Activated CD4-positive, alpha-beta T cell treated with anti-CD3 and anti-CD28 coated beads, Interleukin-2, amount 10 ng/mL, durations not matched to agents 7 days and 5 days (primary cell): ENCODE results near the gene SLC1A4. TPM values are rescaled to one million over a fixed set of nuclear protein-coding genes. Genes with fewer than 3 reads are reported as not detected.

Experiments used
- CTCF ChIA-PET: fragments of 350-600 bp; sonication (Branson Sonifier 250); formaldehyde crosslinking; loops from one replicate; lab custom pipeline; 2021; ENCODE audit warnings: antibody characterized with exemption; lab: Charles Lee
- POLR2A ChIA-PET: fragments of 350-600 bp; sonication (Branson Sonifier 250); formaldehyde crosslinking; loops from one replicate; lab custom pipeline; 2021; ENCODE audit warnings: antibody characterized with exemption; lab: Charles Lee
- DNase-seq: peaks from one replicate; pipeline ENCODE4 v3.0.0-alpha.2; 2020
- H3K27ac Mint-ChIP-seq: one replicate; pipeline ENCODE4 v1.8.0; 2021; ENCODE audit warnings: mild to moderate bottlenecking, moderate library complexity, mixed read lengths
- H3K27me3 Mint-ChIP-seq: one replicate; pipeline ENCODE4 v1.8.0; 2021; ENCODE audit warnings: mixed read lengths
- H3K36me3 Mint-ChIP-seq: one replicate; pipeline ENCODE4 v1.8.0; 2021; ENCODE audit warnings: low read depth, mixed read lengths
- H3K4me1 Mint-ChIP-seq: one replicate; pipeline ENCODE4 v1.8.0; 2021; ENCODE audit warnings: mixed read lengths
- H3K4me3 Mint-ChIP-seq: one replicate; pipeline ENCODE4 v1.8.0; 2021; ENCODE audit warnings: mild to moderate bottlenecking, moderate library complexity, mixed read lengths
- H3K9me3 Mint-ChIP-seq: one replicate; pipeline ENCODE4 v1.8.0; 2021; ENCODE audit warnings: mixed read lengths
- total RNA-seq, 2 experiments: library from RNA; stranded (reverse); gene quantifications; one replicate each; pipeline ENCODE4 v1.2.3, GENCODE V29; 2021

Gene SLC1A4
- total RNA-seq, 2 experiments from 2014 or later: 50.1 to 54.6 TPM

GRCh38 chr2:64985447-64985846 is 3.8 kb upstream of the SLC1A4 start:
- no peaks in the 10 kb centered on the region for H3K9me3 Mint-ChIP-seq
- H3K27ac Mint-ChIP-seq: no peak overlapping the region
- peaks cover 63% of the 10 kb centered on the region for H3K4me1 Mint-ChIP-seq
- DNase-seq: no peak
- H3K36me3 Mint-ChIP-seq: no peaks in the 10 kb centered on the region
- ChIA-PET CTCF (interaction anchor here (0.9 kb wide), 1 partner anchor 68 kb away, joined by 3 read pairs; no protein-coding TSS in a partner anchor), POLR2A (no interaction called here)
- H3K4me3 Mint-ChIP-seq: no peak overlapping the region
- no peaks in the 10 kb centered on the region for H3K27me3 Mint-ChIP-seq

GRCh38 chr2:64987001-64987955 is 1.9 kb upstream of the SLC1A4 start:
- DNase-seq: no peak
- Mint-ChIP-seq H3K9me3 (no peaks in the 10 kb centered on the region), H3K4me3 (peak overlapping the region; percentile 67), H3K27ac (peak overlapping the region; percentile 78), H3K36me3 (peaks cover 15% of the 10 kb centered on the region), H3K27me3 (no peaks in the 10 kb centered on the region), H3K4me1 (peaks cover 63% of the 10 kb centered on the region)
- ChIA-PET CTCF (interaction anchor here (0.6 to 1.7 kb wide), 5 partner anchors 8 to 238 kb away, joined by 3 to 11 read pairs (median 3); no protein-coding TSS in a partner anchor), POLR2A (no interaction called here)

- H3K36me3 Mint-ChIP-seq: peaks cover 21% of the 10 kb centered on the region
- H3K4me1 Mint-ChIP-seq: peaks cover 63% of the 10 kb centered on the region
- H3K27ac Mint-ChIP-seq: peak overlapping the region; percentile 78
- no peak for DNase-seq
- peak overlapping the region; percentile 73 for H3K4me3 Mint-ChIP-seq
- no peaks in the 10 kb centered on the region for H3K27me3 Mint-ChIP-seq
- CTCF ChIA-PET: interaction anchor here (0.6 to 4.6 kb wide), 13 partner anchors 9 to 71 kb away, joined by 3 to 21 read pairs (median 4); partner anchors contain the start of gene CEP68
- POLR2A ChIA-PET: interaction anchor here (0.9 kb wide), 2 partner anchors 68 to 71 kb away, joined by 4 to 5 read pairs; partner anchors contain the start of gene CEP68
- no peaks in the 10 kb centered on the region for H3K9me3 Mint-ChIP-seq
Measured at GRCh38 chr2:64987956-64988419, 1.2 kb upstream of the SLC1A4 start.

- H3K36me3 Mint-ChIP-seq: peaks cover 26% of the 10 kb centered on the region
- H3K27me3 Mint-ChIP-seq: no peaks in the 10 kb centered on the region
- ChIA-PET POLR2A (interaction anchor here (0.9 kb wide), 2 partner anchors 67 to 71 kb away, joined by 4 to 5 read pairs; partner anchors contain the start of gene CEP68), CTCF (interaction anchor here (0.6 to 4.6 kb wide), 15 partner anchors 8 to 130 kb away, joined by 3 to 21 read pairs (median 4); partner anchors contain the start of gene CEP68)
- H3K4me1 Mint-ChIP-seq: peaks cover 65% of the 10 kb centered on the region
- peak overlapping the region; percentile 73 for H3K4me3 Mint-ChIP-seq
- peak; percentile 84 for DNase-seq
- no peaks in the 10 kb centered on the region for H3K9me3 Mint-ChIP-seq
- peak overlapping the region; percentile 76 for H3K27ac Mint-ChIP-seq
Measured at GRCh38 chr2:64988420-64989125, 626 bp upstream of the SLC1A4 start.

- Mint-ChIP-seq H3K27me3 (no peaks in the 10 kb centered on the region), H3K36me3 (peaks cover 38% of the 10 kb centered on the region), H3K9me3 (no peaks in the 10 kb centered on the region), H3K4me1 (peaks cover 69% of the 10 kb centered on the region), H3K27ac (peak overlapping the region; percentile 78), H3K4me3 (peak overlapping the region; percentile 83)
- DNase-seq: peak; percentile 17
- POLR2A ChIA-PET: interaction anchor here (0.6 kb wide), 1 partner anchor 25 kb away, joined by 3 read pairs; no protein-coding TSS in a partner anchor
- CTCF ChIA-PET: interaction anchor here (0.8 to 4.6 kb wide), 6 partner anchors 13 to 144 kb away, joined by 3 to 21 read pairs (median 3); no protein-coding TSS in a partner anchor
Measured at GRCh38 chr2:64989982-64990614, 899 bp downstream of the SLC1A4 start.

- CTCF ChIA-PET: interaction anchor here (0.6 to 4.6 kb wide), 7 partner anchors 12 to 143 kb away, joined by 3 to 21 read pairs (median 3); no protein-coding TSS in a partner anchor
- Mint-ChIP-seq H3K36me3 (peaks cover 42% of the 10 kb centered on the region), H3K9me3 (no peaks in the 10 kb centered on the region), H3K4me1 (peaks cover 64% of the 10 kb centered on the region), H3K4me3 (peak overlapping the region; percentile 83), H3K27ac (no peak overlapping the region), H3K27me3 (no peaks in the 10 kb centered on the region)
- DNase-seq: no peak
- POLR2A ChIA-PET: interaction anchor here (0.6 kb wide), 1 partner anchor 26 kb away, joined by 3 read pairs; no protein-coding TSS in a partner anchor
Measured at GRCh38 chr2:64990876-64991275, 1.7 kb downstream of the SLC1A4 start.

- no peak for DNase-seq
- H3K4me1 Mint-ChIP-seq: peaks cover 58% of the 10 kb centered on the region
- peaks cover 45% of the 10 kb centered on the region for H3K36me3 Mint-ChIP-seq
- POLR2A ChIA-PET: interaction anchor here (0.6 kb wide), 1 partner anchor 336 kb away, joined by 4 read pairs; no protein-coding TSS in a partner anchor
- H3K27me3 Mint-ChIP-seq: no peaks in the 10 kb centered on the region
- H3K27ac Mint-ChIP-seq: no peak overlapping the region
- CTCF ChIA-PET: interaction anchor here (1.0 to 4.6 kb wide), 7 partner anchors 10 to 87 kb away, joined by 3 to 21 read pairs (median 4); no protein-coding TSS in a partner anchor
- H3K4me3 Mint-ChIP-seq: peak overlapping the region; percentile 83
- no peaks in the 10 kb centered on the region for H3K9me3 Mint-ChIP-seq
Measured at GRCh38 chr2:64992218-64992617, 3.0 kb downstream of the SLC1A4 start.

GRCh38 chr2:64992990-64993389 is 3.8 kb downstream of the SLC1A4 start:
- H3K36me3 Mint-ChIP-seq: peaks cover 45% of the 10 kb centered on the region
- H3K4me1 Mint-ChIP-seq: peaks cover 58% of the 10 kb centered on the region
- H3K27me3 Mint-ChIP-seq: no peaks in the 10 kb centered on the region
- DNase-seq: no peak
- no peak overlapping the region for H3K27ac Mint-ChIP-seq
- ChIA-PET CTCF (interaction anchor here (1.0 to 1.7 kb wide), 3 partner anchors 26 to 76 kb away, joined by 3 to 5 read pairs (median 3); no protein-coding TSS in a partner anchor), POLR2A (interaction anchor here (0.5 kb wide), 1 partner anchor 1400 kb away, joined by 3 read pairs; no protein-coding TSS in a partner anchor)
- H3K9me3 Mint-ChIP-seq: no peaks in the 10 kb centered on the region
- H3K4me3 Mint-ChIP-seq: peak overlapping the region; percentile 83

- DNase-seq: no peak
- peaks cover 45% of the 10 kb centered on the region for H3K36me3 Mint-ChIP-seq
- no peak overlapping the region for H3K4me3 Mint-ChIP-seq
- ChIA-PET POLR2A (interaction anchor here (0.6 kb wide), 1 partner anchor 662 kb away, joined by 3 read pairs; no protein-coding TSS in a partner anchor), CTCF (interaction anchor here (0.5 to 1.8 kb wide), 5 partner anchors 14 to 216 kb away, joined by 3 to 5 read pairs (median 3); no protein-coding TSS in a partner anchor)
- no peak overlapping the region for H3K27ac Mint-ChIP-seq
- no peaks in the 10 kb centered on the region for H3K27me3 Mint-ChIP-seq
- peaks cover 60% of the 10 kb centered on the region for H3K4me1 Mint-ChIP-seq
- H3K9me3 Mint-ChIP-seq: no peaks in the 10 kb centered on the region
Measured at GRCh38 chr2:64995041-64995440, 5.8 kb downstream of the SLC1A4 start.

GRCh38 chr2:64996871-64997307 is 7.7 kb downstream of the SLC1A4 start:
- ChIA-PET CTCF (interaction anchor here (0.9 to 1.7 kb wide), 7 partner anchors 9 to 119 kb away, joined by 3 to 5 read pairs (median 3); no protein-coding TSS in a partner anchor), POLR2A (interaction anchor here (0.6 kb wide), 1 partner anchor 209 kb away, joined by 3 read pairs; no protein-coding TSS in a partner anchor)
- DNase-seq: no peak
- Mint-ChIP-seq H3K27ac (no peak overlapping the region), H3K27me3 (no peaks in the 10 kb centered on the region), H3K36me3 (peaks cover 35% of the 10 kb centered on the region), H3K9me3 (no peaks in the 10 kb centered on the region), H3K4me3 (no peak overlapping the region), H3K4me1 (peaks cover 47% of the 10 kb centered on the region)

GRCh38 chr2:64998658-64999061 is 9.5 kb downstream of the SLC1A4 start:
- Mint-ChIP-seq H3K36me3 (peaks cover 29% of the 10 kb centered on the region), H3K9me3 (no peaks in the 10 kb centered on the region), H3K4me1 (peaks cover 29% of the 10 kb centered on the region), H3K27ac (no peak overlapping the region), H3K27me3 (no peaks in the 10 kb centered on the region), H3K4me3 (no peak overlapping the region)
- ChIA-PET POLR2A (no interaction called here), CTCF (interaction anchor here (0.6 to 1.3 kb wide), 3 partner anchors 19 to 126 kb away, joined by 3 to 4 read pairs (median 3); no protein-coding TSS in a partner anchor)
- no peak for DNase-seq
